Ishikawa (cell line): ENCODE measurements around the gene E4F1.

ENCODE experiments used
- CEBPB ChIP-seq: IDR thresholded peaks from 2 replicates; pipeline ENCODE4 v1.6.1; 2012
- CREB1 ChIP-seq: IDR thresholded peaks from 2 replicates; pipeline ENCODE4 v1.6.1; 2012; ENCODE audit warnings: low read depth
- EGR1 ChIP-seq: IDR thresholded peaks from 2 replicates; pipeline ENCODE4 v1.6.1; 2012
- EP300 ChIP-seq: IDR thresholded peaks from 2 replicates; pipeline ENCODE4 v1.6.1; 2012; ENCODE audit warnings: borderline replicate concordance
- FOXM1 ChIP-seq: IDR thresholded peaks from 2 replicates; pipeline ENCODE4 v1.6.1; 2012; ENCODE audit warnings: low read depth, borderline replicate concordance
- NFIC ChIP-seq: IDR thresholded peaks from 2 replicates; pipeline ENCODE4 v1.6.1; 2012
- RAD21 ChIP-seq: IDR thresholded peaks from 2 replicates; pipeline ENCODE4 v1.6.1; 2012; ENCODE audit warnings: low read depth
- TAF1 ChIP-seq: IDR thresholded peaks from 2 replicates; pipeline ENCODE4 v1.6.1; 2012; ENCODE audit warnings: low read depth, mild to moderate bottlenecking
- TCF12 ChIP-seq: IDR thresholded peaks from 2 replicates; pipeline ENCODE4 v1.6.1; 2012; ENCODE audit warnings: low read depth
- TEAD4 ChIP-seq: IDR thresholded peaks from 2 replicates; pipeline ENCODE4 v1.6.1; 2012
- YY1 ChIP-seq: IDR thresholded peaks from 2 replicates; pipeline ENCODE4 v1.6.1; 2012; ENCODE audit warnings: low read depth
- ZBTB7A ChIP-seq: IDR thresholded peaks from 2 replicates; pipeline ENCODE4 v1.6.1; 2012; ENCODE audit warnings: low read depth
- TF ChIP-seq, protein P1 (sequence below): IDR thresholded peaks from 2 replicates; pipeline ENCODE4 v1.6.1; 2012
- TF ChIP-seq, protein P2 (sequence below): IDR thresholded peaks from 2 replicates; pipeline ENCODE4 v1.6.1; 2012
- TF ChIP-seq, protein P3 (sequence below): IDR thresholded peaks from 2 replicates; pipeline ENCODE4 v1.6.1; 2012; ENCODE audit warnings: low read depth, mild to moderate bottlenecking

E4F1 gene

DNA sequence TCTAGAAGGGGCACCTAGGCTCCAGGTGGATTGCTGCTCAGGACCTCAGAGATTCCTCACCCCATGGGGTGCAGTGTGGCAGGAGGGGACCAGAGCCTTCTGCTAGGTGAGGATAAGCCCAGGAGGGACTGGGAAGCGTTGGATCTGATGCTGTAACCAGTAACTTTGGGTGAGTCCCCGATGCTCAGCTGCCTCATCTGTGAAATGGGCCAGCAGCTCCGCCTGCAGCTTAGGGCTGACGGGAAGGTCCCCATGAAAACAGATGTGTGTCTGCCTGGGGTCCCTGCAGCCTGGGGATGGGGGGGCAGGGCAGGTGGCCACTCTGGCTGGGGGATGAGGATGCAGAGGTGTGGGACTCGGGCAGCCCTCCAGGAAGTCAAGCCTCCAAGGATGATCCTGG, 24.3 kb upstream of the E4F1 start:
- no peak for TF ChIP-seq RAD21
- TF ChIP-seq, protein P1, sequence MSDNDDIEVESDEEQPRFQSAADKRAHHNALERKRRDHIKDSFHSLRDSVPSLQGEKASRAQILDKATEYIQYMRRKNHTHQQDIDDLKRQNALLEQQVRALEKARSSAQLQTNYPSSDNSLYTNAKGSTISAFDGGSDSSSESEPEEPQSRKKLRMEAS = no peak
- no peak for TF ChIP-seq TAF1
- no peak for TF ChIP-seq NFIC
- TF ChIP-seq TCF12 = no peak
- no peak for TF ChIP-seq ZBTB7A
- TF ChIP-seq, protein P2, sequence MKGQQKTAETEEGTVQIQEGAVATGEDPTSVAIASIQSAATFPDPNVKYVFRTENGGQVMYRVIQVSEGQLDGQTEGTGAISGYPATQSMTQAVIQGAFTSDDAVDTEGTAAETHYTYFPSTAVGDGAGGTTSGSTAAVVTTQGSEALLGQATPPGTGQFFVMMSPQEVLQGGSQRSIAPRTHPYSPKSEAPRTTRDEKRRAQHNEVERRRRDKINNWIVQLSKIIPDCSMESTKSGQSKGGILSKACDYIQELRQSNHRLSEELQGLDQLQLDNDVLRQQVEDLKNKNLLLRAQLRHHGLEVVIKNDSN = no peak
- no peak for TF ChIP-seq CEBPB
- no peak for TF ChIP-seq EGR1
- TF ChIP-seq YY1 = no peak
- no peak for TF ChIP-seq EP300
- no peak for TF ChIP-seq CREB1
- TF ChIP-seq FOXM1 = no peak
- TF ChIP-seq, protein P3, sequence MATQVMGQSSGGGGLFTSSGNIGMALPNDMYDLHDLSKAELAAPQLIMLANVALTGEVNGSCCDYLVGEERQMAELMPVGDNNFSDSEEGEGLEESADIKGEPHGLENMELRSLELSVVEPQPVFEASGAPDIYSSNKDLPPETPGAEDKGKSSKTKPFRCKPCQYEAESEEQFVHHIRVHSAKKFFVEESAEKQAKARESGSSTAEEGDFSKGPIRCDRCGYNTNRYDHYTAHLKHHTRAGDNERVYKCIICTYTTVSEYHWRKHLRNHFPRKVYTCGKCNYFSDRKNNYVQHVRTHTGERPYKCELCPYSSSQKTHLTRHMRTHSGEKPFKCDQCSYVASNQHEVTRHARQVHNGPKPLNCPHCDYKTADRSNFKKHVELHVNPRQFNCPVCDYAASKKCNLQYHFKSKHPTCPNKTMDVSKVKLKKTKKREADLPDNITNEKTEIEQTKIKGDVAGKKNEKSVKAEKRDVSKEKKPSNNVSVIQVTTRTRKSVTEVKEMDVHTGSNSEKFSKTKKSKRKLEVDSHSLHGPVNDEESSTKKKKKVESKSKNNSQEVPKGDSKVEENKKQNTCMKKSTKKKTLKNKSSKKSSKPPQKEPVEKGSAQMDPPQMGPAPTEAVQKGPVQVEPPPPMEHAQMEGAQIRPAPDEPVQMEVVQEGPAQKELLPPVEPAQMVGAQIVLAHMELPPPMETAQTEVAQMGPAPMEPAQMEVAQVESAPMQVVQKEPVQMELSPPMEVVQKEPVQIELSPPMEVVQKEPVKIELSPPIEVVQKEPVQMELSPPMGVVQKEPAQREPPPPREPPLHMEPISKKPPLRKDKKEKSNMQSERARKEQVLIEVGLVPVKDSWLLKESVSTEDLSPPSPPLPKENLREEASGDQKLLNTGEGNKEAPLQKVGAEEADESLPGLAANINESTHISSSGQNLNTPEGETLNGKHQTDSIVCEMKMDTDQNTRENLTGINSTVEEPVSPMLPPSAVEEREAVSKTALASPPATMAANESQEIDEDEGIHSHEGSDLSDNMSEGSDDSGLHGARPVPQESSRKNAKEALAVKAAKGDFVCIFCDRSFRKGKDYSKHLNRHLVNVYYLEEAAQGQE = no peak
- no peak for TF ChIP-seq TEAD4

DNA sequence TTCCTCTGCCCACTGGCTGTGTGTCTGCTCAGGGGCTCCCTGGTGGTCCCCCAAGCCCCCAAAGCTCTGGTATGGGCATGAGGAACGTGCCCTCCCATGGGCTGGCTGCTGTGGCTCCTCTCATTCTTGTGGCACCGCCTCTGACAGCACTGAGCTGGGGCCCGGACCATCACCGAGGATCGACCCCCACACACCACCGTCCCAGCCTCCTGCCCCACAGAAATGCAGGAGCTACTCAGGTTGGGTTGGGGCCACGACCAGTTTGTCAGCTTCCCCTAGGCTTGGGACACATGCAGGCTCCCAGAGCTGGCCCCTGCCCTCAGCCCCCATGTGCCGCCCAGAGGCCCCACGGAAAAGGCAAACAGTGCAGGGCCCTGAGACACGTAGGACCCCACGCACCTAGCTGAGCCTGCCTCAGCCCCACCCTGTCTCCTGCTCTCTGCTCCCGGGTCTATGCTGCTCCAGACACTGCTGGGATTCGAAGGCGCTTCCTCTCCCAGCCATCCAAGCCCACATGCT, 23.7 kb upstream of the E4F1 start:
- TF ChIP-seq, protein P3 = no peak
- TF ChIP-seq EP300 = no peak
- TF ChIP-seq, protein P1 = no peak
- no peak for TF ChIP-seq NFIC

DNA sequence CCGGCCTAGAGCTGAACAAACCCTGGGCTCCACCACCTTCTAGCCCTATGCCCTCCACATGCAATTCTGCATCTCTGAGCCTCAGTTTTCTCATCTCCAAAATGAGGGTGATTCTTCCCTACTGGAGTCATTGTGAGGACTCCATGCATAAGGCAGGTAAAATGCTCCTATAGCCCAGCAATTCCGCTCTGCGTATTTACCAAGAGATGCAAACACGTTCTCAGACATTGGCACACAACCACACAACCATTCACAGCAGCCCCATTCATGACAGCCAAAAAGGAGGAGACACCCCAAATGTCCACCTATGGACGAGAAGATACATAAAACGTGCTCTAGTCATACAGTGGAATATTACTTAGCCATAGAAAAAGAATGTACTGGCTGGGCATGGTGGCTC, 23.1 kb upstream of the E4F1 start:
- no peak for TF ChIP-seq FOXM1
- no peak for TF ChIP-seq NFIC
- no peak for TF ChIP-seq EP300
- no peak for TF ChIP-seq RAD21
- TF ChIP-seq, protein P1 = no peak
- no peak for TF ChIP-seq CREB1
- no peak for TF ChIP-seq EGR1
- no peak for TF ChIP-seq TEAD4
- TF ChIP-seq, protein P2 = no peak
- TF ChIP-seq YY1 = no peak
- no peak for TF ChIP-seq CEBPB
- TF ChIP-seq ZBTB7A = no peak
- no peak for TF ChIP-seq TCF12
- TF ChIP-seq TAF1 = no peak
- TF ChIP-seq, protein P3 = no peak

DNA sequence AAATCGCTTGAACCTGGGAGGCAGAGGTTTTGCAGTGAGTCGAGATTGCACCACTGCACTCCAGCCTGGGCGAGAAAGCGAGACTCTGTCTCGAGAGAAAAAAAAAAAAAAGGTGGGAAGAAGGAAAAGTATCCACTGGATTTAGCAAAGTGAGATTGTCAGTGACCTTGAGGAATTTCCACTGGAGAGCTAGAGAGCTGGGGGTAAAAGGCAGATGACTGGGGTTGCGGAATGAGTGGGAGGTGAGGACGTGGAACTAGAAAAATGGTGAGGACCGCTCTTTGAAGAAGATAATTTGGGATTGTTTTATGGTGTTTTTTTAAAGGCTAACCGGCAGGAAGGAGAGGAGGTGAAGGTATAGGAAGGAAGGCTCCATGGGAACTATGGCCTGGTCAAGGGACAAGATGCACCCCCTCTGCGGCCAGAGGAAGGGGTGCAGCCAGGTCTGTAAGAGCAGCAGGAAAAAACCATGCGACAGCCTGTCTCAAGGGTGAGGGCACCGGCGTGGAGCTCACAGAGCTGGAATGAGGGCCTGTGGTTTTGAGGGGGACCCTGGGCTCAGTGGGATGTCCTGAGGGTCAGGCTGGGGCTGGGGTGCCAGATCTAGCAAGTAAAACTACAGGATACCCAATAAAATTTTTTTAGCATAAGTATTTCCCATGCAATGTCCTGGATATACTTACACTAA, 18.8 kb upstream of the E4F1 start:
- TF ChIP-seq EP300 = no peak
- TF ChIP-seq CREB1 = no peak
- TF ChIP-seq, protein P3 = no peak
- no peak for TF ChIP-seq TCF12
- TF ChIP-seq ZBTB7A = no peak
- TF ChIP-seq CEBPB = no peak
- no peak for TF ChIP-seq YY1
- TF ChIP-seq EGR1 = no peak
- TF ChIP-seq, protein P2 = no peak
- no peak for TF ChIP-seq RAD21
- no peak for TF ChIP-seq FOXM1
- TF ChIP-seq NFIC = no peak
- TF ChIP-seq, protein P1 = no peak
- TF ChIP-seq TEAD4 = no peak
- no peak for TF ChIP-seq TAF1
